ENCODE results near the gene WARS2.

DNA sequence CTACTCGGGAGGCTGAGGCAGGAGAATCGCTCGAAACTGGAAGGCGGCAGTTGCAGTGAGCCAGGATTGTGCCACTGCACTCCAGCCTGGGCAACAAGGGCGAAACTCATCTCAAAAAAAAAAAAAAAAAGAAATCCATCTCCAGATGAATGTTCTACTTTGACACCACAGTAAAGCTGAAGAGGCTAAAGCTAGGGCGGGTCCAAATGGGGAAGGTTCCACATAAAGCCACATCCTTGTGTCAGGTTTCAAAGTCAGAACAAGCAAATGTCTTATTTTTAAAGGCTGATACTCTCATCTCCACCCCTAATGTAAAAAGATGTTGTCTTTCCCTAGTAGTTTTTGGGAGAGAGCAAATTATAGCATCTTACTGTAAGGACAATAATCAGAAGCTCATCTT is 4.4 kb upstream of the WARS2 start:
- TF ChIP-seq, protein P1, sequence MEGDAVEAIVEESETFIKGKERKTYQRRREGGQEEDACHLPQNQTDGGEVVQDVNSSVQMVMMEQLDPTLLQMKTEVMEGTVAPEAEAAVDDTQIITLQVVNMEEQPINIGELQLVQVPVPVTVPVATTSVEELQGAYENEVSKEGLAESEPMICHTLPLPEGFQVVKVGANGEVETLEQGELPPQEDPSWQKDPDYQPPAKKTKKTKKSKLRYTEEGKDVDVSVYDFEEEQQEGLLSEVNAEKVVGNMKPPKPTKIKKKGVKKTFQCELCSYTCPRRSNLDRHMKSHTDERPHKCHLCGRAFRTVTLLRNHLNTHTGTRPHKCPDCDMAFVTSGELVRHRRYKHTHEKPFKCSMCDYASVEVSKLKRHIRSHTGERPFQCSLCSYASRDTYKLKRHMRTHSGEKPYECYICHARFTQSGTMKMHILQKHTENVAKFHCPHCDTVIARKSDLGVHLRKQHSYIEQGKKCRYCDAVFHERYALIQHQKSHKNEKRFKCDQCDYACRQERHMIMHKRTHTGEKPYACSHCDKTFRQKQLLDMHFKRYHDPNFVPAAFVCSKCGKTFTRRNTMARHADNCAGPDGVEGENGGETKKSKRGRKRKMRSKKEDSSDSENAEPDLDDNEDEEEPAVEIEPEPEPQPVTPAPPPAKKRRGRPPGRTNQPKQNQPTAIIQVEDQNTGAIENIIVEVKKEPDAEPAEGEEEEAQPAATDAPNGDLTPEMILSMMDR (conservative IDR thresholded peaks at IDR 0.05): no peak
- TF ChIP-seq ZFX (IDR thresholded peaks at IDR 0.05): no peak
